Spinal cord (tissue), 10 donors: Measurements from ENCODE around the gene AGBL4. TPM values are rescaled to one million over a fixed set of nuclear protein-coding genes. Genes with fewer than 3 reads are reported as not detected.

Experiments used
- DNase-seq, 6 donors: peaks; one replicate each; pipeline versions ENCODE4 v3.0.0 to v3.0.0-alpha.2; 2013 to 2015; ENCODE audit warnings: low spot score in 6 of 6, low read depth in 4 of 6
- H3K27ac ChIP-seq: one replicate; pipeline ENCODE4 v1.5.1; 2013; ENCODE audit warnings: low read depth, low read length, control low read depth
- H3K27me3 ChIP-seq: one replicate; pipeline ENCODE4 v1.6.1; 2013; ENCODE audit warnings: low read length; ENCODE audit not compliant: control insufficient read depth, insufficient read depth
- H3K36me3 ChIP-seq: one replicate; pipeline ENCODE4 v1.6.1; 2013; ENCODE audit warnings: low read length; ENCODE audit not compliant: control insufficient read depth, insufficient read depth
- H3K4me1 ChIP-seq: one replicate; pipeline ENCODE4 v1.6.1; 2013; ENCODE audit warnings: low read length; ENCODE audit not compliant: control insufficient read depth, insufficient read depth
- H3K4me3 ChIP-seq: one replicate; pipeline ENCODE4 v1.5.1; 2013; ENCODE audit warnings: low read depth, low read length, control low read depth
- H3K9me3 ChIP-seq: one replicate; pipeline ENCODE4 v1.6.1; 2013; ENCODE audit warnings: low read length; ENCODE audit not compliant: control insufficient read depth, insufficient read depth
- WGBS: methylation state at CpG from one replicate; pipeline ENCODE4 v1.1.5; 2013; ENCODE audit warnings: missing lambda C conversion rate; ENCODE audit not compliant: insufficient coverage; 5-methylcytosine and 5-hydroxymethylcytosine counted together
- polyA plus RNA-seq, 2 donors: library from polyadenylated mRNA; unstranded; fragments of 120-200 nt; gene quantifications; one replicate each; pipeline ENCODE4 v1.2.1, GENCODE V29; 2013; ENCODE audit not compliant: insufficient read length in 2 of 2
- total RNA-seq, 2 donors: library from RNA; depleted of rRNA in 1 of 2; stranded (reverse); fragments of 120-200 nt in 1 of 2; fragments of >200 nt in 1 of 2; gene quantifications; one replicate each; pipeline versions ENCODE4 v1.2.3 to v1.2.4, GENCODE V29; 2013 to 2014
- donor health status: healthy.

Gene AGBL4
- total and polyA plus RNA-seq, 4 donors = 3.8 to 6.8 (median 4.7) TPM

DNA sequence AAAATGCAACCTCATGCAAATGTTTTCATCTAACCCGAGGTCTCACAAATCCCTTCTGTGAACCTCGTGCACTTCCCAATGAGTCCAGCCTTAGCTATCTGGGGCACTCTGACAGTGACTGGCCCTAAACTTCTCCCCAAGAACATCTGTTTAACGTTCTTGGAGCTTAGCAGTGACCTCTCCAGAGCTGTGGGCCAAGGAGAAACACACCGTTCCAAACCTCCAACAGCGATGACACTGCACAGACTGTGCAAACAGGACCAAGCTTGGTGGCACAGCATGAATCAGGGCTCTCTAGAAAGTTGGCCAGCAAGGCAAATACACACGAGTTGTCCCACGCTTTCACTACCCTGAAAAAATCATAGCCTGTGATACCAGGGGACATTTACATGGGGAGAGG is 1262.9 kb downstream of the AGBL4 start:
- Histone ChIP-seq H3K9me3 (no peaks in the 10 kb centered on the region), H3K27me3 (no peaks in the 10 kb centered on the region), H3K36me3 (peaks cover 19% of the 10 kb centered on the region), H3K4me1 (peaks cover 3% of the 10 kb centered on the region), H3K4me3 (no peak overlapping the region), H3K27ac (peak overlapping the region; percentile 25)
- DNase-seq = no peak
- 82% methylated on average over 5 of the region's 7 CpGs for WGBS

DNA sequence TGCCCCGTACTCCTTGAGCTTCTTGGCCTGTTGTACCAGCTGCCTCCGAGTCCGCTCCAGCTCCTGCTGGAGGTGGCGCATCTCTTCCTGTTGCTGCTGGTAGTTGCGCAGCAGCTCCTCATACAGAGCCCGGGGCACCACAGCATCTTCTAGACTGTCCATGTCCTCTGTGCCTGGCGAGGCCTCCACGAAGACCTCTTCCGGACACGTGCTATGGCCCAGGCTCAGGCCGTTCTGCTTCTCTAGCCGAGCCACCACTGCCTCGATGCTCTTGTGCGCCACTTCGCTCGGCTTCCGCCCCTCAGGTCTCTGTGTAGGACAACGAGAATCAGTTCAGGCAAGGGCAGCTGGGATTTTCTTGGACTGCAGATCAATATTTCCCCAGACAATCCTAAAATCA is 1264.8 kb downstream of the AGBL4 start:
- no peak overlapping the region for H3K27ac ChIP-seq
- WGBS = 94% methylated on average over 18 of the region's 18 CpGs
- no peaks in the 10 kb centered on the region for H3K27me3 ChIP-seq
- H3K4me3 ChIP-seq = no peak overlapping the region
- no peak for DNase-seq
- H3K4me1 ChIP-seq = peaks cover 3% of the 10 kb centered on the region
- no peaks in the 10 kb centered on the region for H3K9me3 ChIP-seq
- peaks cover 24% of the 10 kb centered on the region for H3K36me3 ChIP-seq

DNA sequence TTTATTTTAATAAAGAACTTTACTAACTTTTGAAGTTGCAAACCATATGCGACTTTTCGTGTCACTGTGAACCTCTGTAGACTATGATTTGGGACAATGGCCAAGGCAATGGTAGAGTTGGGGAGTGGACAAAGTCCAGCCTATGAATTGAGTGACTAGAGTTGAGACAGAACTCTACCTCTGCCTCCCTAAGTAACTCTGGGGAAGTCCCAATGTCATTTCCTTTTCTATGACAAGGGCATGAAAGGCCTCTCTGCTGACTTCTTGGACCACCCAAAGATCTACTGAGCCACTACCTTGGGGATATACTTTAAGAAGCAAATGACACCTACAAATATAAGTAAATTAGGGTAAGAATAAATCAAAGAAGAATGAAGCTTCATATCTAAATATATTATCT is 1266.4 kb downstream of the AGBL4 start:
- peaks cover 3% of the 10 kb centered on the region for H3K4me1 ChIP-seq

DNA sequence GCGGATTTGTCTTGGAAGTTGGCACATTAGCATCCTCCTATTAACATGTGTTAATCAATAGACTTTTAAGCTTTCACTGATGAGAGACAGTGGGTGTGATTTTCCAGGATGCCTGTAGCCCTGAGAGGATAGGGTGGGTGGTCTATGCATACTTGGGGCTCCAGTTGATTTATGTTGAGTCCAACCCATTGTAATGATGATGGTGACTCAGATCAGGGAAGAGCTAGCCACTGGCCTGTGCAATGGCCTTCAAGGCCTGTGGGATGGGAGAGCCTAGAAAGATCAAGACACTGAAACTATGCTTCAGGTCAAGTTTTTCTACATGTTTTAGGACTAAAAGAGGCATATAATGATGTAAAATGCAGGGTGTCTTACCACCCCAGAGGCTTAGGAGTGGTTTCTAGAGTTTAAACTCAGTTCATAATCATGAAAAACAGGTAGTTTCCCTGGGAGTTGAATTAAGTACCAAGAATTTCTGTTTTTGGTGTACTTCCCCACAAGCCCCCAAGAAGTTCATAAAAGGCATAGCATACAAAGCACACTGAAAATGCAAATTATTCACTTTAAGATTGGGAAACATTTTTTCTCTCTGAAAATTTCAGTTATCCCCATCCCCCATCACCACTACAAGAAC is 1267.0 kb downstream of the AGBL4 start:
- Histone ChIP-seq H3K4me3 (no peak overlapping the region), H3K36me3 (peaks cover 24% of the 10 kb centered on the region), H3K27me3 (no peaks in the 10 kb centered on the region), H3K9me3 (no peaks in the 10 kb centered on the region), H3K27ac (no peak overlapping the region), H3K4me1 (peaks cover under 1% of the 10 kb centered on the region)
- DNase-seq = no peak
- WGBS = no CpG with 5 or more reads among the region's 1 CpG

More for the DNA sequence above, 1266.4 kb downstream of the AGBL4 start:
- no peak for DNase-seq
- no peak overlapping the region for H3K27ac ChIP-seq
- no peaks in the 10 kb centered on the region for H3K9me3 ChIP-seq
- H3K36me3 ChIP-seq = peaks cover 24% of the 10 kb centered on the region
- WGBS = no CpG with 5 or more reads among the region's 2 CpGs
- H3K27me3 ChIP-seq = no peaks in the 10 kb centered on the region
- H3K4me3 ChIP-seq = no peak overlapping the region

DNA sequence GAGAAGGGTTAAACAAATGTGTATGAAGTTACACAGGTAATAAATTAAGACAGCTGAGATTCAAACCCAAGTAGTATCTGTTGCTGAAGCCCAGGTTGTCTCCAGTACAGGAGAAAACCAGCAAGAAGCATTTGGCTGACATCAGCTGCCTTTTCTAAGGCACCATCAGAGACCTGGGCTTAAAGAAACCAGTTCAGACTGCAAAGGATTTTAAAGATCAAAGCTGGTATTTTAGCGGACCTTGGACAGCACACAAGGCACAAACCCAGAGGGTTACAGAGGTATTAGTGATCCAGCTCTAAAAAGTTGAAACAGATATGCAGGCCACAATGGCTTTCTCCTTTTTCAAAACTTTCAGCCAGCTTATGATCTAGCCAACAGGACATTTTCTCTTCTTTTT is 1270.5 kb downstream of the AGBL4 start:
- Histone ChIP-seq H3K4me1 (no peaks in the 10 kb centered on the region), H3K9me3 (no peaks in the 10 kb centered on the region), H3K4me3 (no peak overlapping the region), H3K27me3 (no peaks in the 10 kb centered on the region), H3K27ac (no peak overlapping the region), H3K36me3 (peaks cover 23% of the 10 kb centered on the region)
- no CpG with 5 or more reads among the region's 1 CpG for WGBS
- DNase-seq = no peak

DNA sequence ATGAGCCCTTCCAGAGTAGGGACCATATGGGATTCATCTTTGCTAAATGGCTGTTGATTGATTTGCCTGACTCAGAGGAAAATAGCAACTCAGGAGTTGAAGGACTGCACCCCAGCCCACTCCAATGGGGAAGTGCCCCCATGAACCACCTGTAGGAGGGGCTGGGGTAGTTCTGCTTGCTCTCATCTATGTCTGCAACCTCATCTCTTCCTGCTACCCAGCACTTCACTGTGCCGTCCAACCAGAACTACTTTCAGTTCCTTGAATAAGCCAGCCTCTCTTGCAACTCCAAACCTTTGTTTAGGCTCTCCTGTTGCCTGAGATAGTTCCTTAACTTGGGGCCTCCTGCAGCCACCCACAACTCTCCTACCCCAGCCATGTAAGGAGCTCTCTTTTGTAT is 1273.6 kb downstream of the AGBL4 start:
- Histone ChIP-seq H3K36me3 (peaks cover 22% of the 10 kb centered on the region), H3K27ac (no peak overlapping the region)
- 100% methylated on average over 1 of the region's 1 CpG for WGBS

DNA sequence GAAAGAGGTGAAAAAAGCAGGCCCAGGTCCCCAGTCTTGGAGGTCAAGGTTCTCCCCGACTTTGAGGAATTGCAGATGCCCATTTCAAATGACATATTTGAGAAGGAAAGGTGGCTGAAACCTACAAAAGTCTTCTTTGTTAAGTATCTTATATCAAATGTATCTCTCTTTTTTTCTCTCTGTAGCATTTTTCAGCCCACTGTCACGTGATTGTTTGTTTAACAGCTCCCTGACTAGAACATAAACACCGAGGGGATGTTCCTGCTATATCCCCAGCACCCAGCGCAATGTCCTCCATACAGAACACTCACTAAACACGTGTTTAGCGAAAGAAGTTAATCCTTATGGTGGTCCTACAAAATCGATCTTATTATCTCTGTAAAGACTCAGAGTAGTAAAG is 1274.7 kb downstream of the AGBL4 start:
- Histone ChIP-seq H3K9me3 (no peaks in the 10 kb centered on the region), H3K27me3 (no peaks in the 10 kb centered on the region), H3K36me3 (peaks cover 21% of the 10 kb centered on the region), H3K4me1 (peaks cover 5% of the 10 kb centered on the region), H3K27ac (no peak overlapping the region), H3K4me3 (no peak overlapping the region)
- WGBS = 100% methylated on average over 2 of the region's 7 CpGs
- DNase-seq = no peak

More for the DNA sequence above, 1273.6 kb downstream of the AGBL4 start:
- Histone ChIP-seq H3K4me1 (peaks cover 5% of the 10 kb centered on the region), H3K27me3 (no peaks in the 10 kb centered on the region), H3K4me3 (no peak overlapping the region), H3K9me3 (no peaks in the 10 kb centered on the region)
- no peak for DNase-seq

DNA sequence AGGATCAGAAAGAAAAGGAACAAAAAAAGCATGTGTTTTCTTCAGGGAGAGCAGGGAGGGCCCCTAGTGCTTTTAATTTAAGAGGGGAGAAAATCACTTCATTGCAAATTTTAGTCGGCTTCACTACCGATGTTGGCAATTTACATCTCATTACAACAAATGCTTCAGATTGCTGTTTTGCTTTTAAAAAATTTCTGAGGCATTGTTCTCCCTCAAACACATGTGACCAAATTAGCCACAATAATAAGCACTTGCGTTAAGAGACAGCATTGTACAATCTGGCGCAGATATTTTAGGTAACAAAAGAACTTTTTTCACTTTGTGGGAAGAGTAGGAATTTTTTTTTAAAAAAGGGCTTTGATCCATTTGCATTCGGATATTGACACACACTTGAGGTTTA is 1276.8 kb downstream of the AGBL4 start:
- H3K27me3 ChIP-seq = no peaks in the 10 kb centered on the region
- no peaks in the 10 kb centered on the region for H3K9me3 ChIP-seq
- WGBS = no CpG with 5 or more reads among the region's 5 CpGs
- H3K36me3 ChIP-seq = peaks cover 21% of the 10 kb centered on the region
- DNase-seq = peak in 2 of 6 donors; percentile 40 to 67
- H3K27ac ChIP-seq = no peak overlapping the region
- H3K4me1 ChIP-seq = peaks cover 5% of the 10 kb centered on the region
- no peak overlapping the region for H3K4me3 ChIP-seq

DNA sequence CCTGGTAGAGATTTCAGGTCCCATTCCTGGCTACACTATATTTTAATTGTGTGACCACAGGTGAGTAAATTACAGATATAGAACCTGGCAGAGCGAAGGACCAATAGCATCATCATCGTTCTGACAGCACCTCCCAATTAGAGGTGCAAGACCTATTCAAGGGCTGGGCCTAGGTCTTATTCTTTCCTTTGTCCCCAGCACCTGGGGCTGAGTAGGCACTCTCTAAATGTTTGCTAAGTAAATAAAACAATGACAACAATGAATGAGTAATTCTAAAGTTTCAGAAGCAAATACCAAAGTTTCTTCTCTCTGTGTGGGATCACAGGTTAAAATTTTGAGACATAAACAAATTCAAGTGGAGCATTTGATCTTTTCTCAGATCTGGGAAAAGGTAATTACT is 1279.7 kb downstream of the AGBL4 start:
- DNase-seq = no peak
- Histone ChIP-seq H3K9me3 (no peaks in the 10 kb centered on the region), H3K4me1 (peaks cover 5% of the 10 kb centered on the region), H3K27me3 (no peaks in the 10 kb centered on the region), H3K4me3 (no peak overlapping the region), H3K36me3 (peaks cover 15% of the 10 kb centered on the region), H3K27ac (no peak overlapping the region)
- no CpG with 5 or more reads among the region's 2 CpGs for WGBS

DNA sequence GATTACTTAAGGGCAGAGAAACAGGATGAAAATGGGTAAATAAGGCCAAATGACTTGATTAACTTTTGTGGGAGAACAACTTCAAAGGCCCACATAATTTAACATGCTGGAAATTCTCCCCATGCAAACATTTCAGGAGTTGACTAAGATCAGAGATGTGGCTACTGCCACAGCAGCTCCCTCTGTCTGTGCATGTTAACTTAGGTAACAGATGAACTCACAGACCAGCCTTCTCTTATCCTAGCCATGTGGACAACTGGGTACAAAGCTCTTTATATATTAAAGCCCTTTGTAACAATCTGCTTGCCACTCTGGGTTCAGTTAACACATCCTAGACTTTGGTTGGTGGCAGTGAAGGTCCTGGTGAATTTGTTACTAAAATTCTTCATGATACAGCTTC is 1280.3 kb downstream of the AGBL4 start:
- Histone ChIP-seq H3K4me1 (peaks cover 5% of the 10 kb centered on the region), H3K4me3 (no peak overlapping the region), H3K27me3 (no peaks in the 10 kb centered on the region), H3K36me3 (peaks cover 11% of the 10 kb centered on the region), H3K9me3 (no peaks in the 10 kb centered on the region), H3K27ac (no peak overlapping the region)
- DNase-seq = no peak
